22Rv1 (cell line): ENCODE measurements around the gene ZNF365.
A peak's percentile ranks its signal among the peaks of the same experiment; 100 is the strongest.

Source experiments
- H3K27ac ChIP-seq: fragments of 450-650 bp; 2 replicates; pipeline ENCODE4 v1.5.1; 2017
- ZFX ChIP-seq: fragments of 450-650 bp; IDR thresholded peaks from 2 replicates; pipeline ENCODE4 v1.6.1; 2017; ENCODE audit warnings: antibody characterized with exemption, borderline replicate concordance
- TF ChIP-seq, protein P1 (sequence below): fragments of 450-650 bp; IDR thresholded peaks from 2 replicates; pipeline ENCODE4 v1.5.1; 2017; ENCODE audit warnings: mild to moderate bottlenecking

ZNF365 gene, protein sequence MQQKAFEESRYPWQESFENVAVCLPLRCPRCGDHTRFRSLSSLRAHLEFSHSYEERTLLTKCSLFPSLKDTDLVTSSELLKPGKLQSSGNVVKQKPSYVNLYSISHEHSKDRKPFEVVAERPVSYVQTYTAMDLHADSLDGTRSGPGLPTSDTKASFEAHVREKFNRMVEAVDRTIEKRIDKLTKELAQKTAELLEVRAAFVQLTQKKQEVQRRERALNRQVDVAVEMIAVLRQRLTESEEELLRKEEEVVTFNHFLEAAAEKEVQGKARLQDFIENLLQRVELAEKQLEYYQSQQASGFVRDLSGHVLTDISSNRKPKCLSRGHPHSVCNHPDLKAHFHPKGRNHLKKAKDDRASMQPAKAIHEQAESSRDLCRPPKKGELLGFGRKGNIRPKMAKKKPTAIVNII

DNA sequence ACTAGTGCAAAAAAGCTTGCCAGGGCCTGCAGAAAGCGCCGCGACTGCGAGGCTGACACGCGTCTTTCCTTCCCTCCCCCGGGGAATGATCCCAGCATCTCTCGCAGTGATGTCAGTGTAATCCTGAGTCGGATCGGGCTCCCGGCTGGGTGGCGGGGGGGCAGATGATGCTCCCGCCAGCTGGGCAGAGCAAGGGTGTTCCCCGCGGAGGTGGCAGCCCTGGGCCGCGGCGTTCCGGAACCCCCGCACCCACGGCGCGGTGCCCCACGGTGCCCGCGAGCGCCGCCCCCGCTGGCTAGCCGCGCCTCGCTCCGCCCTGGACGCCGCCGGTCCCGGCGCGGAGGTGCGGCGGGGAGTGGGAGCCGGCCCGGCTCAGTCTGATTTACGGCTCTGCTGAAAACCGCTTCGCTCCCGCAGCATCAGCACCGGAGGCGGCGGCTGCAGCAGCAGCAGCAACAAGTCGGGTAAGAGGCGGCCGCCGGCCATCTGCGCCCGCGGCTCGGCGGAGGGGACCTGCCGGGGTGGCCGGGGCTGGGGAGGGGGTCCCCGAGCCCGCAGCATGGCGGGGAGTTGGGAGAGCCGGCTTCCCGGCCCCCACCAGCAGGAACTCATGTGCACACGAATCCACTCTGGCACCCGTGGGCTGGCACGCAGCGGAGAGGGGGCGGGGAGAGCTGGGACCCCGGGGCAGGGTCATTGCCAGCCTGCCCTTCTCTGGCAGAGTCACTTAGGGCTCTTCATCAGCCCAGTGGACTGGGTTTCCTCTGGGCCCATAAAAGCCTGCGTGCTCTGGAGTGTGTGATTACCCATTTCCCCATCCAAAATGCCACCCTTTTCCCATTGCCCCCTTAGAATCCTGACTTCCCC is at the start of gene ZNF365:
Gene ZNF365, plus strand, starts transcription at position 375 of the 867 bp plus-strand sequence. CDS start 1,825 bp downstream, outside the sequence.
- TF ChIP-seq ZFX, result no peak
- TF ChIP-seq, protein P1, sequence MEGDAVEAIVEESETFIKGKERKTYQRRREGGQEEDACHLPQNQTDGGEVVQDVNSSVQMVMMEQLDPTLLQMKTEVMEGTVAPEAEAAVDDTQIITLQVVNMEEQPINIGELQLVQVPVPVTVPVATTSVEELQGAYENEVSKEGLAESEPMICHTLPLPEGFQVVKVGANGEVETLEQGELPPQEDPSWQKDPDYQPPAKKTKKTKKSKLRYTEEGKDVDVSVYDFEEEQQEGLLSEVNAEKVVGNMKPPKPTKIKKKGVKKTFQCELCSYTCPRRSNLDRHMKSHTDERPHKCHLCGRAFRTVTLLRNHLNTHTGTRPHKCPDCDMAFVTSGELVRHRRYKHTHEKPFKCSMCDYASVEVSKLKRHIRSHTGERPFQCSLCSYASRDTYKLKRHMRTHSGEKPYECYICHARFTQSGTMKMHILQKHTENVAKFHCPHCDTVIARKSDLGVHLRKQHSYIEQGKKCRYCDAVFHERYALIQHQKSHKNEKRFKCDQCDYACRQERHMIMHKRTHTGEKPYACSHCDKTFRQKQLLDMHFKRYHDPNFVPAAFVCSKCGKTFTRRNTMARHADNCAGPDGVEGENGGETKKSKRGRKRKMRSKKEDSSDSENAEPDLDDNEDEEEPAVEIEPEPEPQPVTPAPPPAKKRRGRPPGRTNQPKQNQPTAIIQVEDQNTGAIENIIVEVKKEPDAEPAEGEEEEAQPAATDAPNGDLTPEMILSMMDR, result peak; percentile 21
- no peak within 1 kb of the TSS for H3K27ac ChIP-seq

DNA sequence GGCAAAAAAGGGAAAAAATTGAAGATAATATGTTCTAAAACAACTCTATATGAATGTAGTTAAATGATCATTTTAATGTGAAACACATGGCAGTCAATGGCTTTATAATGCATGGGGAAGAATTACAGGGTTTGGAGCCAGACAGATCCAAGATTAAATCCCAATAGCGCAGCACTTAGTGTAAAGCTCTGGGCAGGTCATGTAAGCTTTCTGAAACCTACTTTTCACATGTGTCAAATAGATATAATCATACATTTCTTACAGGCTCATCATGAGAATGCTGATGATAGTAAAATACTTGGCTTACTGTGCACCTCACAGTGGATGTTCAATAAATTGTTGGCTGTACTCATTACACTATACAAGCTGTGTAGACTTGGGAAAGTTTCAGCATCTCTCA is 48.0 kb upstream of the ZNF365 start:
- TF ChIP-seq ZFX, result no peak
- TF ChIP-seq, protein P1, result no peak
- no peak overlapping the region for H3K27ac ChIP-seq

DNA sequence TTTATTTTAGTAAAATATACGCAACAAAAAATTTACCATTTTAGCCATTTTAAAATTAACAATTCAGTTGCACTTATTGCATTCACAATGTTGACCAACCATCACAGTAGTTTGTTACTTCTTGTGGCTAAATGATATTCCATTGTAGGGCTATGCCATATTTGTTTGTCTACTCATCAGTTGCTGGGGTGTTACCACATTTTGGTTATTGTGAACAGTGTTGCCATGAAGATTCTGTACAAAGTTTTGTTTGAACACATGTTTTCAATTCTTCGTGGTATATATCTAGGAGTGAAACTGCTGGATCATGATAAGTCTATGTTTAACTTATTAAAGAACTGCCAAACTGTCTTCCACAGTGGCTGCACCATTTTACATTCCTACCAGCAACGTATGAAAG is 46.3 kb upstream of the ZNF365 start:
- TF ChIP-seq, protein P1, result no peak
- no peak for TF ChIP-seq ZFX
- no peak overlapping the region for H3K27ac ChIP-seq

DNA sequence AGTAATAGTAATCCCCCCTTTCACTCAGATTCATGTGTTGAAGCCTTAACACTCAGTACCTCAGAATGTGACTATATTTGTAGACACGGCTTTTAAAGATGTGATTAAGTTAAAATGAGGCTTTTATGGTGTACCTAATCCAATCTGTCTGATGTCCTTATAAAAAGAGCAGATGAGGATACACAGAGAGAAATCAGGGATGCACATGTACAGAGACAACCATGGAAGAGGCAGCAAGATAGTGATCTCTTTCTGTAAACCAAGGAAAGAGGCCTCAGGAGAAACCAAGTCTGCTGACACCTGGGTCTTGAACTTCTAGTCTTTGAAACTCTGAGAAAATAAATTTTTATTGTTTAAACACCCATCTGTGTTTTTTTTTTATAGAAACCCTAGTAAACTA is 44.0 kb upstream of the ZNF365 start:
- H3K27ac ChIP-seq, result no peak overlapping the region
- TF ChIP-seq, protein P1, result no peak
- TF ChIP-seq ZFX, result no peak

DNA sequence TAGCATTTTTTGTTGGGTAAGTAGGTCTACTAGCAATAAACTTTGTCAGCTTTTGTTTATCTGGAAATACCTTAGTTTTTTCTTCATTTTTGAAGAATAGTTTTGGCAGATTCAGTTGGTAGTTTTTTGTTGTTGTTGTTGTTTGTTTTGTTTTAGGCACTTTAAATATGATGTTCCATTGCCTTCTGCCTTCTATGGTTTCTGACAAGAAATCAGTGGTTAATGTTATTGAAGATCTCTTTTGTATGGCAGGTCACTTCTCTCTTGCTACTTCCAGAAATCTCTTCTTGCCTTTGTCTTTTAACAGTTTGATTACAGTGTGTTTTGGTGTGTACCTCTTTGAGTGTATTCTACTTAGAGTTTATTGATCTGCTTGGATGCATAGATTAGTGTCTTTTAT is 41.8 kb upstream of the ZNF365 start:
- TF ChIP-seq ZFX, result no peak
- TF ChIP-seq, protein P1, result no peak
- H3K27ac ChIP-seq, result no peak overlapping the region

DNA sequence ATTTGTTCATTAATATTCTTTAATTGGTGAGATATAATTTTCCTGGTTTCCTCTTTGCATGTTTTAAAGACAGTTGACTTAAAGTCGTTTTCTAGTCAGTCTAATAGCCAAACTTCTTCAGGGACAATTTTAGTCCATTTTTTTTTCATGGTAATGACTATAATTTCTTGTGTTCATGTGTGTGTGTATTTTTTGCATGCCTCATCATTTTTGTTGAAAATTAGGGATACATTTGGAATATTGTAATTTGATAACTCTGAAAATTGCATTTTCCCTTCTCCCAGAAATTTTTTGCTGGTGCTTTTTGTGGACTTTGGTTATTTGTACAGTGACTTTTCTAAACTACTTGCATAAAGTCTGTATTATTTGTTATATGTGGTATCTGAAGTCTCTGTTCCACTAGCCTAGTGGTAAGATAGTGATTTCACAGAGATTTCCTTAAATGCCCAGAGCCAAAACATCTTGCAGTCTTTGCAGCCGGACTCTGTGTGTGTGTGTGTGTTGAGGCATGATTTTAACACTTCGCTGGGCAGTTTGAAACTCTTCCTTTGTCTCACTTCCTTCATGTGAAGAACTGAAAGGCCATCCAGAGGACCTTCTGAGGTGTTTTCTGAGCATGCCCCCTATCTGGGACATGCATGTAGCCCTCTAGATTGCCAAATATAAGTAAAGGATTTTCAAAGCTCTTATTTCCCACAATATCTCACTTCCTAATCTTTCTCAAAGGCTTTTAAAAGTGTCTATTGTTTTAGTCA is 40.9 kb upstream of the ZNF365 start:
- TF ChIP-seq ZFX, result no peak
- TF ChIP-seq, protein P1, result no peak
- H3K27ac ChIP-seq, result no peak overlapping the region
